ENCODE data around the gene VAT1L. TPM values are rescaled to one million over a fixed set of nuclear protein-coding genes. Genes with fewer than 3 reads are reported as not detected.

VAT1L gene
- total and polyA plus RNA-seq, 2 experiments from 2014 or later, result 11.0 to 24.4 TPM

DNA sequence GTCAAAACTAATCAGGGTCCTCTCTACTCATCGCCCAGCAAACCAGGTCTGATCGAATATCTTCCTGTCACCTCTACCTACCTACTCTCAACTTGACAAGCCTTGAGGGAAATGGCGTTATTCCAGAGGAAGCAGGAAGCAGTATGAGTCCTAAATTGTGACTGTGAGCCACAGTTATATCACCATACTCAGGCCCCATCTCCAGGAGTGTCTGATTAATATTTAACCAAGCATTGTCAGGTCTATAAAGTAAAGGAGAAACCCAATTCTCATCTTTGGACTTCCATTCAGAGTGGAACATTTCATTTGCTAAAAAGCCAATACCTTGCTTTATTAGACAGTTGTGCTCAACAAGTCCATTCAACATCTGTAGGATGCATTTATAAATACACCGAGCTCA, 216.2 kb downstream of the VAT1L start:
- no peak for DNase-seq (ENCODE audit: low spot score)
- Mint-ChIP-seq H3K4me1 (peaks cover 5% of the 10 kb centered on the region; the same call in 1 of the 3 replicates), H3K27me3 (ENCODE audit: insufficient read depth, low read depth, poor library complexity) (peaks cover 9% of the 10 kb centered on the region), H3K27ac (no peak overlapping the region), H3K36me3 (ENCODE audit: low read depth) (no peaks in the 10 kb centered on the region), H3K9me3 (peaks cover 6% of the 10 kb centered on the region; the same call in 1 of the 3 replicates), H3K4me3 (no peak overlapping the region)
- Histone ChIP-seq H3K27ac (ENCODE audit: low read depth) (no peak overlapping the region), H3K9me2 (ENCODE audit: insufficient read depth) (no peaks in the 10 kb centered on the region), H3K4me2 (no peak overlapping the region), H3F3A (replicated peaks; ENCODE audit: low read depth) (no peaks in the 10 kb centered on the region), H2AFZ (no peak overlapping the region), H3K27me3 (ENCODE audit: insufficient read depth) (no peaks in the 10 kb centered on the region), H3K36me3 (ENCODE audit: insufficient read depth) (no peaks in the 10 kb centered on the region), H3K79me2 (replicated peaks; ENCODE audit: insufficient read depth) (no peaks in the 10 kb centered on the region), H3K4me1 (ENCODE audit: insufficient read depth) (peaks cover 4% of the 10 kb centered on the region; the same call in 1 of the 2 replicates), H4K20me1 (replicated peaks; ENCODE audit: insufficient read depth) (no peaks in the 10 kb centered on the region), H3K4me3 (no peak overlapping the region)
- no peak for ATAC-seq
- TF ChIP-seq, protein P1, sequence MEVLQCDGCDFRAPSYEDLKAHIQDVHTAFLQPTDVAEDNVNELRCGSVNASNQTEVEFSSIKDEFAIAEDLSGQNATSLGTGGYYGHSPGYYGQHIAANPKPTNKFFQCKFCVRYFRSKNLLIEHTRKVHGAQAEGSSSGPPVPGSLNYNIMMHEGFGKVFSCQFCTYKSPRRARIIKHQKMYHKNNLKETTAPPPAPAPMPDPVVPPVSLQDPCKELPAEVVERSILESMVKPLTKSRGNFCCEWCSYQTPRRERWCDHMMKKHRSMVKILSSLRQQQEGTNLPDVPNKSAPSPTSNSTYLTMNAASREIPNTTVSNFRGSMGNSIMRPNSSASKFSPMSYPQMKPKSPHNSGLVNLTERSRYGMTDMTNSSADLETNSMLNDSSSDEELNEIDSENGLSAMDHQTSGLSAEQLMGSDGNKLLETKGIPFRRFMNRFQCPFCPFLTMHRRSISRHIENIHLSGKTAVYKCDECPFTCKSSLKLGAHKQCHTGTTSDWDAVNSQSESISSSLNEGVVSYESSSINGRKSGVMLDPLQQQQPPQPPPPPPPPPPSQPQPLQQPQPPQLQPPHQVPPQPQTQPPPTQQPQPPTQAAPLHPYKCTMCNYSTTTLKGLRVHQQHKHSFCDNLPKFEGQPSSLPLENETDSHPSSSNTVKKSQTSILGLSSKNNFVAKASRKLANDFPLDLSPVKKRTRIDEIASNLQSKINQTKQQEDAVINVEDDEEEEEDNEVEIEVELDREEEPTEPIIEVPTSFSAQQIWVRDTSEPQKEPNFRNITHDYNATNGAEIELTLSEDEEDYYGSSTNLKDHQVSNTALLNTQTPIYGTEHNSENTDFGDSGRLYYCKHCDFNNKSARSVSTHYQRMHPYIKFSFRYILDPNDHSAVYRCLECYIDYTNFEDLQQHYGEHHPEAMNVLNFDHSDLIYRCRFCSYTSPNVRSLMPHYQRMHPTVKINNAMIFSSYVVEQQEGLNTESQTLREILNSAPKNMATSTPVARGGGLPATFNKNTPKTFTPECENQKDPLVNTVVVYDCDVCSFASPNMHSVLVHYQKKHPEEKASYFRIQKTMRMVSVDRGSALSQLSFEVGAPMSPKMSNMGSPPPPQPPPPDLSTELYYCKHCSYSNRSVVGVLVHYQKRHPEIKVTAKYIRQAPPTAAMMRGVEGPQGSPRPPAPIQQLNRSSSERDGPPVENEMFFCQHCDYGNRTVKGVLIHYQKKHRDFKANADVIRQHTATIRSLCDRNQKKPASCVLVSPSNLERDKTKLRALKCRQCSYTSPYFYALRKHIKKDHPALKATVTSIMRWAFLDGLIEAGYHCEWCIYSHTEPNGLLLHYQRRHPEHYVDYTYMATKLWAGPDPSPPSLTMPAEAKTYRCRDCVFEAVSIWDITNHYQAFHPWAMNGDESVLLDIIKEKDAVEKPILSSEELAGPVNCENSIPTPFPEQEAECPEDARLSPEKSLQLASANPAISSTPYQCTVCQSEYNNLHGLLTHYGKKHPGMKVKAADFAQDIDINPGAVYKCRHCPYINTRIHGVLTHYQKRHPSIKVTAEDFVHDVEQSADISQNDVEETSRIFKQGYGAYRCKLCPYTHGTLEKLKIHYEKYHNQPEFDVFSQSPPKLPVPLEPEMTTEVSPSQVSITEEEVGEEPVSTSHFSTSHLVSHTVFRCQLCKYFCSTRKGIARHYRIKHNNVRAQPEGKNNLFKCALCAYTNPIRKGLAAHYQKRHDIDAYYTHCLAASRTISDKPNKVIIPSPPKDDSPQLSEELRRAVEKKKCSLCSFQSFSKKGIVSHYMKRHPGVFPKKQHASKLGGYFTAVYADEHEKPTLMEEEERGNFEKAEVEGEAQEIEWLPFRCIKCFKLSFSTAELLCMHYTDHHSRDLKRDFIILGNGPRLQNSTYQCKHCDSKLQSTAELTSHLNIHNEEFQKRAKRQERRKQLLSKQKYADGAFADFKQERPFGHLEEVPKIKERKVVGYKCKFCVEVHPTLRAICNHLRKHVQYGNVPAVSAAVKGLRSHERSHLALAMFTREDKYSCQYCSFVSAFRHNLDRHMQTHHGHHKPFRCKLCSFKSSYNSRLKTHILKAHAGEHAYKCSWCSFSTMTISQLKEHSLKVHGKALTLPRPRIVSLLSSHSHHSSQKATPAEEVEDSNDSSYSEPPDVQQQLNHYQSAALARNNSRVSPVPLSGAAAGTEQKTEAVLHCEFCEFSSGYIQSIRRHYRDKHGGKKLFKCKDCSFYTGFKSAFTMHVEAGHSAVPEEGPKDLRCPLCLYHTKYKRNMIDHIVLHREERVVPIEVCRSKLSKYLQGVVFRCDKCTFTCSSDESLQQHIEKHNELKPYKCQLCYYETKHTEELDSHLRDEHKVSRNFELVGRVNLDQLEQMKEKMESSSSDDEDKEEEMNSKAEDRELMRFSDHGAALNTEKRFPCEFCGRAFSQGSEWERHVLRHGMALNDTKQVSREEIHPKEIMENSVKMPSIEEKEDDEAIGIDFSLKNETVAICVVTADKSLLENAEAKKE (CRISPR knock-in tag; IDR thresholded peaks at IDR 0.05), result no peak
- no peak for TF ChIP-seq ZNF114 (CRISPR knock-in tag; IDR thresholded peaks at IDR 0.05)
- no peak for TF ChIP-seq ZNF331 (CRISPR knock-in tag; IDR thresholded peaks at IDR 0.05; ENCODE audit: low read depth)
- TF ChIP-seq, protein P2, sequence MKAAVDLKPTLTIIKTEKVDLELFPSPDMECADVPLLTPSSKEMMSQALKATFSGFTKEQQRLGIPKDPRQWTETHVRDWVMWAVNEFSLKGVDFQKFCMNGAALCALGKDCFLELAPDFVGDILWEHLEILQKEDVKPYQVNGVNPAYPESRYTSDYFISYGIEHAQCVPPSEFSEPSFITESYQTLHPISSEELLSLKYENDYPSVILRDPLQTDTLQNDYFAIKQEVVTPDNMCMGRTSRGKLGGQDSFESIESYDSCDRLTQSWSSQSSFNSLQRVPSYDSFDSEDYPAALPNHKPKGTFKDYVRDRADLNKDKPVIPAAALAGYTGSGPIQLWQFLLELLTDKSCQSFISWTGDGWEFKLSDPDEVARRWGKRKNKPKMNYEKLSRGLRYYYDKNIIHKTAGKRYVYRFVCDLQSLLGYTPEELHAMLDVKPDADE (IDR thresholded peaks at IDR 0.05), result no peak
- TF ChIP-seq, protein P3, sequence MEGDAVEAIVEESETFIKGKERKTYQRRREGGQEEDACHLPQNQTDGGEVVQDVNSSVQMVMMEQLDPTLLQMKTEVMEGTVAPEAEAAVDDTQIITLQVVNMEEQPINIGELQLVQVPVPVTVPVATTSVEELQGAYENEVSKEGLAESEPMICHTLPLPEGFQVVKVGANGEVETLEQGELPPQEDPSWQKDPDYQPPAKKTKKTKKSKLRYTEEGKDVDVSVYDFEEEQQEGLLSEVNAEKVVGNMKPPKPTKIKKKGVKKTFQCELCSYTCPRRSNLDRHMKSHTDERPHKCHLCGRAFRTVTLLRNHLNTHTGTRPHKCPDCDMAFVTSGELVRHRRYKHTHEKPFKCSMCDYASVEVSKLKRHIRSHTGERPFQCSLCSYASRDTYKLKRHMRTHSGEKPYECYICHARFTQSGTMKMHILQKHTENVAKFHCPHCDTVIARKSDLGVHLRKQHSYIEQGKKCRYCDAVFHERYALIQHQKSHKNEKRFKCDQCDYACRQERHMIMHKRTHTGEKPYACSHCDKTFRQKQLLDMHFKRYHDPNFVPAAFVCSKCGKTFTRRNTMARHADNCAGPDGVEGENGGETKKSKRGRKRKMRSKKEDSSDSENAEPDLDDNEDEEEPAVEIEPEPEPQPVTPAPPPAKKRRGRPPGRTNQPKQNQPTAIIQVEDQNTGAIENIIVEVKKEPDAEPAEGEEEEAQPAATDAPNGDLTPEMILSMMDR (conservative IDR thresholded peaks at IDR 0.05; ENCODE audit: low read depth in 2 of 2), result no peak
- no peak for TF ChIP-seq POLR2AphosphoS5 (IDR thresholded peaks at IDR 0.05; ENCODE audit: low read depth)
- TF ChIP-seq, protein P4, sequence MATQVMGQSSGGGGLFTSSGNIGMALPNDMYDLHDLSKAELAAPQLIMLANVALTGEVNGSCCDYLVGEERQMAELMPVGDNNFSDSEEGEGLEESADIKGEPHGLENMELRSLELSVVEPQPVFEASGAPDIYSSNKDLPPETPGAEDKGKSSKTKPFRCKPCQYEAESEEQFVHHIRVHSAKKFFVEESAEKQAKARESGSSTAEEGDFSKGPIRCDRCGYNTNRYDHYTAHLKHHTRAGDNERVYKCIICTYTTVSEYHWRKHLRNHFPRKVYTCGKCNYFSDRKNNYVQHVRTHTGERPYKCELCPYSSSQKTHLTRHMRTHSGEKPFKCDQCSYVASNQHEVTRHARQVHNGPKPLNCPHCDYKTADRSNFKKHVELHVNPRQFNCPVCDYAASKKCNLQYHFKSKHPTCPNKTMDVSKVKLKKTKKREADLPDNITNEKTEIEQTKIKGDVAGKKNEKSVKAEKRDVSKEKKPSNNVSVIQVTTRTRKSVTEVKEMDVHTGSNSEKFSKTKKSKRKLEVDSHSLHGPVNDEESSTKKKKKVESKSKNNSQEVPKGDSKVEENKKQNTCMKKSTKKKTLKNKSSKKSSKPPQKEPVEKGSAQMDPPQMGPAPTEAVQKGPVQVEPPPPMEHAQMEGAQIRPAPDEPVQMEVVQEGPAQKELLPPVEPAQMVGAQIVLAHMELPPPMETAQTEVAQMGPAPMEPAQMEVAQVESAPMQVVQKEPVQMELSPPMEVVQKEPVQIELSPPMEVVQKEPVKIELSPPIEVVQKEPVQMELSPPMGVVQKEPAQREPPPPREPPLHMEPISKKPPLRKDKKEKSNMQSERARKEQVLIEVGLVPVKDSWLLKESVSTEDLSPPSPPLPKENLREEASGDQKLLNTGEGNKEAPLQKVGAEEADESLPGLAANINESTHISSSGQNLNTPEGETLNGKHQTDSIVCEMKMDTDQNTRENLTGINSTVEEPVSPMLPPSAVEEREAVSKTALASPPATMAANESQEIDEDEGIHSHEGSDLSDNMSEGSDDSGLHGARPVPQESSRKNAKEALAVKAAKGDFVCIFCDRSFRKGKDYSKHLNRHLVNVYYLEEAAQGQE (IDR thresholded peaks at IDR 0.05; ENCODE audit: unreplicated experiment), result no peak
- no peak for TF ChIP-seq EZH2 (IDR thresholded peaks at IDR 0.05; ENCODE audit: low read depth, unreplicated experiment)
- TF ChIP-seq EZH2phosphoT487 (IDR thresholded peaks at IDR 0.05; ENCODE audit: unreplicated experiment), result no peak
- no peak for TF ChIP-seq STAT1 (IDR thresholded peaks at IDR 0.05; ENCODE audit: unreplicated experiment)
- no peak for TF ChIP-seq NANOG (IDR thresholded peaks at IDR 0.05; ENCODE audit: borderline replicate concordance)

Measured in GM23338 (cell line).